H1 (cell line): Measurements from ENCODE around the gene CHST3. TPM values are rescaled to one million over a fixed set of nuclear protein-coding genes. Genes with fewer than 3 reads are reported as not detected.

Experiments used
- CTCF ChIA-PET: fragments of 300-600 bp; sonication (Branson Sonifier 250); formaldehyde crosslinking; loops from one replicate; lab custom pipeline; 2021; ENCODE audit not compliant: partially characterized antibody; lab: Charles Lee
- POLR2A ChIA-PET: fragments of 300-600 bp; sonication (Branson Sonifier 250); formaldehyde crosslinking; loops from one replicate; lab custom pipeline; 2021; ENCODE audit warnings: inconsistent platforms; ENCODE audit not compliant: partially characterized antibody; lab: Charles Lee
- DNase-seq, 2 experiments: peaks; one replicate each; pipeline versions ENCODE4 v3.0.0 to v3.0.0-alpha.2; 2010 to 2022; ENCODE audit warnings: low spot score in 2 of 2, low read depth in 1 of 2, mixed read lengths in 1 of 2
- FAIRE-seq: peaks from 2 replicates; lab custom pipeline; 2011; peaks lifted over from hg19 to GRCh38; lab: Jason Lieb, UNC
- H2AFZ ChIP-seq: 2 replicates; pipeline ENCODE4 v1.8.1; 2012; ENCODE audit warnings: low read length, inconsistent platforms
- H2AK5ac ChIP-seq: 2 replicates; pipeline ENCODE4 v1.6.1; 2013; ENCODE audit warnings: low read depth, low read length
- H2BK120ac ChIP-seq: replicated peaks from 2 replicates; pipeline ENCODE3; 2013; ENCODE audit warnings: low read depth, low read length, inconsistent platforms
- H2BK12ac ChIP-seq: 2 replicates; pipeline ENCODE4 v1.6.1; 2013; ENCODE audit warnings: low read depth, low read length
- H2BK15ac ChIP-seq: 2 replicates; pipeline ENCODE4 v1.6.1; 2013; ENCODE audit warnings: low read length
- H2BK20ac ChIP-seq: 2 replicates; pipeline ENCODE4 v1.6.1; 2013; ENCODE audit warnings: low read length
- H2BK5ac ChIP-seq: 2 replicates; pipeline ENCODE4 v1.6.1; 2013; ENCODE audit warnings: low read depth, low read length
- H3K14ac ChIP-seq: 2 replicates; pipeline ENCODE4 v1.6.1; 2013; ENCODE audit warnings: inconsistent platforms; ENCODE audit not compliant: insufficient read length
- H3K18ac ChIP-seq: 2 replicates; pipeline ENCODE4 v1.6.1; 2013; ENCODE audit warnings: low read length; ENCODE audit errors: extremely low read depth
- H3K23ac ChIP-seq: 2 replicates; pipeline ENCODE4 v1.6.1; 2013; ENCODE audit warnings: inconsistent platforms; ENCODE audit not compliant: insufficient read length
- H3K23me2 ChIP-seq: 2 replicates; pipeline ENCODE4 v1.6.1; 2013; ENCODE audit warnings: low read depth, low read length
- H3K27ac ChIP-seq: 2 replicates; pipeline ENCODE4 v1.6.1; 2011; ENCODE audit warnings: low read depth, low read length, inconsistent platforms
- H3K27me3 ChIP-seq, 4 experiments: replicated peaks in 1 of 4; 1 replicate in 1 of 4; 2 replicates in 3 of 4; pipeline versions ENCODE4 v1.6.1 to v1.8.1; 2011 to 2013; ENCODE audit warnings: low read length in 3 of 4, mild to moderate bottlenecking in 3 of 4, inconsistent platforms in 2 of 4, mixed read lengths in 2 of 4, moderate library complexity in 1 of 4; ENCODE audit not compliant: control insufficient read depth in 3 of 4, insufficient read depth in 3 of 4; ENCODE audit errors: extremely low read depth in 1 of 4
- H3K36me3 ChIP-seq, 4 experiments: 2 replicates each; pipeline versions ENCODE4 v1.6.1 to v1.8.1; 2011 to 2013; ENCODE audit warnings: mild to moderate bottlenecking in 4 of 4, low read length in 3 of 4, moderate library complexity in 2 of 4, control low read depth in 1 of 4, inconsistent platforms in 1 of 4; ENCODE audit not compliant: insufficient read depth in 4 of 4, control insufficient read depth in 2 of 4
- H3K4ac ChIP-seq: replicated peaks from 2 replicates; pipeline ENCODE3; 2013; ENCODE audit warnings: low read length, low read depth, mixed read lengths, inconsistent platforms; ENCODE audit not compliant: insufficient read length
- H3K4me1 ChIP-seq, 4 experiments: replicated peaks in 1 of 4; 1 replicate in 1 of 4; 2 replicates in 3 of 4; pipeline versions ENCODE4 v1.6.1 to v1.8.1; 2011 to 2013; ENCODE audit warnings: low read length in 3 of 4, inconsistent platforms in 2 of 4, mixed read lengths in 1 of 4; ENCODE audit not compliant: insufficient read depth in 4 of 4, control insufficient read depth in 3 of 4
- H3K4me2 ChIP-seq, 2 experiments: 2 replicates each; pipeline versions ENCODE4 v1.6.1 to v1.8.1; 2011 to 2013; ENCODE audit warnings: low read depth in 2 of 2, low read length in 2 of 2, control low read depth in 1 of 2, inconsistent platforms in 1 of 2, mild to moderate bottlenecking in 1 of 2; ENCODE audit not compliant: insufficient read depth in 1 of 2
- H3K4me3 ChIP-seq, 4 experiments: fragments of 200-600, 300-600 bp in 1 of 4; sonication (generic), shearing (Covaris generic), sonication (Bioruptor Twin) in 1 of 4; 2 replicates each; pipeline versions ENCODE4 v1.5.1 to v1.8.1; 2011 to 2016; ENCODE audit warnings: low read length in 4 of 4, low read depth in 3 of 4, control low read depth in 2 of 4, inconsistent platforms in 2 of 4, mild to moderate bottlenecking in 2 of 4, mixed read lengths in 1 of 4, moderate library complexity in 1 of 4; ENCODE audit not compliant: insufficient read depth in 2 of 4; ENCODE audit errors: extremely low read depth in 1 of 4
- H3K56ac ChIP-seq: replicated peaks from 2 replicates; pipeline ENCODE3; 2013; ENCODE audit warnings: low read depth, mild to moderate bottlenecking, mixed read lengths, low read length, inconsistent platforms; ENCODE audit not compliant: insufficient read length
- H3K79me1 ChIP-seq: 2 replicates; pipeline ENCODE4 v1.6.1; 2013; ENCODE audit warnings: low read depth, low read length, control low read depth
- H3K79me2 ChIP-seq, 2 experiments: 2 replicates each; pipeline versions ENCODE4 v1.6.1 to v1.8.1; 2012 to 2013; ENCODE audit warnings: low read length in 2 of 2, mild to moderate bottlenecking in 2 of 2, inconsistent platforms in 1 of 2; ENCODE audit not compliant: insufficient read depth in 2 of 2, control insufficient read depth in 1 of 2
- H3K9ac ChIP-seq, 4 experiments: replicated peaks in 1 of 4; 1 replicate in 1 of 4; 2 replicates in 3 of 4; pipeline versions ENCODE4 v1.6.1 to v1.8.1; 2011 to 2013; ENCODE audit warnings: low read depth in 3 of 4, low read length in 3 of 4, control low read depth in 2 of 4, mild to moderate bottlenecking in 2 of 4, moderate library complexity in 2 of 4, inconsistent platforms in 1 of 4; ENCODE audit errors: extremely low read depth in 1 of 4
- H3K9me3 ChIP-seq, 2 experiments: 2 replicates each; pipeline versions ENCODE4 v1.6.1 to v1.8.1; 2012 to 2013; ENCODE audit warnings: mild to moderate bottlenecking in 2 of 2, moderate library complexity in 2 of 2, control low read depth in 1 of 2, inconsistent platforms in 1 of 2, low read depth in 1 of 2, low read length in 1 of 2, mixed read lengths in 1 of 2; ENCODE audit not compliant: insufficient read depth in 2 of 2
- H4K20me1 ChIP-seq, 2 experiments: replicated peaks in 1 of 2; 2 replicates each; pipeline versions ENCODE3 to v1.8.1; 2011 to 2013; ENCODE audit warnings: inconsistent platforms in 2 of 2, low read length in 2 of 2, mild to moderate bottlenecking in 1 of 2; ENCODE audit not compliant: insufficient read depth in 2 of 2, control insufficient read depth in 1 of 2
- H4K5ac ChIP-seq: 2 replicates; pipeline ENCODE4 v1.6.1; 2013; ENCODE audit warnings: low read length, low read depth, mixed read lengths, inconsistent platforms; ENCODE audit not compliant: insufficient read length
- H4K8ac ChIP-seq: 2 replicates; pipeline ENCODE4 v1.8.0; 2013; ENCODE audit warnings: mild to moderate bottlenecking, moderate library complexity, low read length, inconsistent platforms; ENCODE audit not compliant: insufficient read depth; ENCODE audit errors: extremely low read depth
- H4K91ac ChIP-seq: replicated peaks from 2 replicates; pipeline ENCODE3; 2013; ENCODE audit warnings: low read length, mixed read lengths, inconsistent platforms; ENCODE audit not compliant: insufficient read length
- ATF3 ChIP-seq: IDR thresholded peaks from 2 replicates; pipeline ENCODE4 v1.6.1; 2011; ENCODE audit warnings: low read depth, mild to moderate bottlenecking, low read length; ENCODE audit not compliant: insufficient read depth
- CHD1 ChIP-seq: IDR thresholded peaks from 2 replicates; pipeline ENCODE4 v1.6.1; 2012; ENCODE audit warnings: low read depth, low read length, improper control_type of control experiment
- CREB1 ChIP-seq: IDR thresholded peaks from 2 replicates; pipeline ENCODE4 v1.6.1; 2012; ENCODE audit warnings: inconsistent platforms
- E2F6 ChIP-seq: IDR thresholded peaks from 2 replicates; pipeline ENCODE4 v1.6.1; 2012; ENCODE audit warnings: inconsistent platforms
- HDAC6 ChIP-seq: IDR thresholded peaks from one replicate; pipeline ENCODE4 v1.7.1; 2012; ENCODE audit warnings: low read depth, mild to moderate bottlenecking, inconsistent platforms, low read length, moderate library complexity
- KDM4A ChIP-seq: IDR thresholded peaks from one replicate; pipeline ENCODE4 v1.7.1; 2012; ENCODE audit warnings: low read depth, mild to moderate bottlenecking, moderate library complexity, low read length, inconsistent platforms; ENCODE audit not compliant: severe bottlenecking
- NRF1 ChIP-seq: IDR thresholded peaks from 2 replicates; pipeline ENCODE4 v1.6.1; 2011; ENCODE audit warnings: mild to moderate bottlenecking, low read depth, low read length, improper control_type of control experiment
- SP1 ChIP-seq: IDR thresholded peaks from 2 replicates; pipeline ENCODE4 v1.6.1; 2011; ENCODE audit warnings: low read depth, low read length
- USF2 ChIP-seq: IDR thresholded peaks from 2 replicates; pipeline ENCODE4 v1.6.1; 2011; ENCODE audit warnings: low read length, improper control_type of control experiment
- WGBS, 2 experiments: shearing (Covaris generic) in 1 of 2; methylation state at CpG; one replicate each; pipeline versions ENCODE4 v1.1.6 to v1.1.7; 2013 to 2015; ENCODE audit warnings: low lambda C conversion rate in 2 of 2, mixed read lengths in 2 of 2, inconsistent platforms in 1 of 2, low coverage in 1 of 2, missing lambda C conversion rate in 1 of 2; ENCODE audit not compliant: insufficient replicate concordance in 2 of 2, insufficient coverage in 1 of 2, insufficient read length in 1 of 2; ENCODE audit errors: extremely low coverage in 1 of 2, missing lambda C conversion rate in 1 of 2; 5-methylcytosine and 5-hydroxymethylcytosine counted together
- polyA plus RNA-seq, 7 experiments: library from polyadenylated mRNA; depleted of rRNA in 3 of 7; stranded (reverse) in 5 of 7; unstranded in 2 of 7; fragments of >200 nt in 5 of 7; fragments of 200-250 nt in 2 of 7; gene quantifications; 1 replicate in 5 of 7; 2 replicates in 1 of 7; 4 replicates in 1 of 7; pipeline versions ENCODE4 v1.2.1 to v1.2.3, GENCODE V29; 2011 to 2013; ENCODE audit warnings: missing spikeins in 2 of 7, mixed read lengths in 2 of 7
- total RNA-seq: library from RNA; stranded (reverse); fragmentation: NEBNext Ultra II Directional; extraction: Animal tissue kit (Norgen Biotek cat#: 25700); gene quantifications from 2 replicates; pipeline ENCODE4 v1.2.1, GENCODE V29; 2021

Gene CHST3
- total and polyA plus RNA-seq, 2 of the 8 experiments (the other 6 are each of a cell fraction or from before 2014, with no cell fraction given): 2.0 to 5.8 TPM

DNA sequence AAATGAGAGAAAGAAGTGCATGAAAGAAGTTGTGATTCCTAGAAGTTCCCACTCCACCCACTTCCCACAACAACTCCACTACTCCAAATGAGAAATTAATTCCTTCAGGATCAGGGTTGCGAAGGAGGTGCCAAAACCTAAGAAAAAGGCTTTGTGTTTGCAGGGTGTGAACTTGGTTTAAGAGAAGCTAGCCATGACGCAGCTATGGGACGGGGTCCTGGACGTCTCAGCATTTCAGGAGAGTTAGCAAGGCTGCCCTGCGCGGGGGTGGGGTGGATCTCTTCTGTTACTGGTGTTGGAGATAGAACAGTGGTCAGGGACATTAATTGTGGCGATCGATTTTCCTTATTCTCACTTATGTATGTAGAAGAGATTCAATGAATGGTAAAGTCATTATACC, 61.2 kb downstream of the CHST3 start:
- no peak overlapping the region for H4K8ac ChIP-seq
- 85% methylated on average over 8 of the region's 8 CpGs; no CpG with 5 or more reads in 1 of the 2 experiments for WGBS, 2 experiments
- no peaks in the 10 kb centered on the region for H3K36me3 ChIP-seq
- no peak overlapping the region for H3K14ac ChIP-seq
- no peak overlapping the region for H2BK5ac ChIP-seq
- DNase-seq: no peak
- H2BK12ac ChIP-seq: no peak overlapping the region
- no peak for FAIRE-seq
- H2BK15ac ChIP-seq: no peak overlapping the region
- no peak overlapping the region for H2AK5ac ChIP-seq
- H3K27me3 ChIP-seq: no peaks in the 10 kb centered on the region
- ChIA-PET POLR2A (interaction anchor here (1.4 kb wide), 1 partner anchor 25 kb away, joined by 3 read pairs; no protein-coding TSS in a partner anchor), CTCF (interaction anchor here (0.6 to 2.1 kb wide), 11 partner anchors 10 to 297 kb away, joined by 3 to 7 read pairs (median 4); no protein-coding TSS in a partner anchor)
- no peak overlapping the region for H2BK20ac ChIP-seq
- H3K4ac ChIP-seq: no peak overlapping the region
- no peak overlapping the region for H4K91ac ChIP-seq
- H3K4me2 ChIP-seq: no peak overlapping the region
- no peak overlapping the region for H3K27ac ChIP-seq
- H3K18ac ChIP-seq: no peak overlapping the region
- H2BK120ac ChIP-seq: no peak overlapping the region
- no peak overlapping the region; the same call in 1 of the 2 replicates for H2AFZ ChIP-seq
- H3K79me1 ChIP-seq: no peaks in the 10 kb centered on the region
- no peaks in the 10 kb centered on the region for H3K79me2 ChIP-seq
- no peaks in the 10 kb centered on the region for H3K23me2 ChIP-seq
- H4K5ac ChIP-seq: no peak overlapping the region
- H3K9me3 ChIP-seq: no peaks in the 10 kb centered on the region
- no peaks in the 10 kb centered on the region for H4K20me1 ChIP-seq
- H3K23ac ChIP-seq: no peak overlapping the region
- no peak overlapping the region for H3K9ac ChIP-seq
- no peak overlapping the region for H3K56ac ChIP-seq
- no peak overlapping the region for H3K4me3 ChIP-seq
- no peaks in the 10 kb centered on the region for H3K4me1 ChIP-seq
- no peak for TF ChIP-seq NRF1
- TF ChIP-seq HDAC6: no peak
- no peak for TF ChIP-seq ATF3
- TF ChIP-seq CHD1: no peak
- TF ChIP-seq USF2: no peak
- no peak for TF ChIP-seq SP1
- no peak for TF ChIP-seq KDM4A
- TF ChIP-seq CREB1: no peak
- no peak for TF ChIP-seq E2F6
